Left cardiac atrium (tissue), 4 donors: ENCODE data around the gene NPIPB8. TPM values are rescaled to one million over a fixed set of nuclear protein-coding genes. Genes with fewer than 3 reads are reported as not detected.
"Not testable (repeated sequence)": the region's sequence is repeated elsewhere in the genome, so short reads cannot be mapped to it uniquely, and the experiment has no call there.

Experiments
- ATAC-seq, 2 donors: fragments of 200-7000 bp; cut with Tn5 transposase; one replicate each; pipeline ENCODE4 v1.9.1; 2020; ENCODE audit warnings: mild to moderate bottlenecking in 2 of 2, moderate library complexity in 2 of 2
- DNase-seq: peaks from one replicate; pipeline ENCODE4 v3.0.0-alpha.2; 2020
- intact Hi-C, 2 donors: fragments of 100-400 bp; cut with DNase I; formaldehyde crosslinking; loops; one replicate each; pipeline versions ENCODE4 v1.14.1 to v1.15.1; 2022 to 2023
- long read RNA-seq: library from polyadenylated mRNA; unstranded; transcript quantifications from one replicate; pipeline ENCODE4 v2.0.0, GENCODE V29; 2021
- total RNA-seq, 2 donors: library from RNA; stranded (reverse); fragmentation: NEBNext Ultra II Directional; extraction: Animal tissue kit (Norgen Biotek cat#: 25700); gene quantifications; one replicate each; pipeline ENCODE4 v1.2.1, GENCODE V29; 2021
- donor health status: DM: no; HTN: yes; CAD: no.
- donor health status: DM: no; HTN: yes; CAD: no; lungs with severe emphysema.
- donor health status: DM: yes; HTN: yes; CAD: no.
- donor health status: Dilated cardiomyopathy.

Gene NPIPB8
- total RNA-seq = under 1 TPM; 0.27 to 0.73 TPM
- long read RNA-seq = 0 reads

- ATAC-seq, DNase-seq, intact Hi-C loops: not testable (repeated sequence)
Observed at GRCh38 chr16:28637765-28638164, at the start of gene NPIPB8. NPIPB8 (plus strand) TSS chr16:28638065; CDS start chr16:28638361, 296 bp downstream.

- ATAC-seq (no peak), DNase-seq (no peak)
- intact Hi-C loops = no loop called here
Observed at GRCh38 chr16:28589069-28589468, 48.8 kb upstream of the NPIPB8 start.

- DNase-seq = no peak
- no peak for ATAC-seq
- intact Hi-C loops = no loop called here
Observed at GRCh38 chr16:28589930-28590329, 47.9 kb upstream of the NPIPB8 start.

GRCh38 chr16:28590384-28591340 is 47.2 kb upstream of the NPIPB8 start:
- DNase-seq = no peak
- no peak for ATAC-seq
- intact Hi-C loops = no loop called here

GRCh38 chr16:28591355-28591754 is 46.5 kb upstream of the NPIPB8 start:
- intact Hi-C loops = no loop called here
- ATAC-seq (no peak), DNase-seq (no peak)

GRCh38 chr16:28592511-28592910 is 45.4 kb upstream of the NPIPB8 start:
- no peak for ATAC-seq

GRCh38 chr16:28592979-28593553 is 44.8 kb upstream of the NPIPB8 start:
- no peak for ATAC-seq
- intact Hi-C loops = no loop called here
- peak; percentile 18 for DNase-seq

More at GRCh38 chr16:28592511-28592910, 45.4 kb upstream of the NPIPB8 start:
- intact Hi-C loops = no loop called here
- DNase-seq = no peak

GRCh38 chr16:28595451-28595850 is 42.4 kb upstream of the NPIPB8 start:
- DNase-seq, ATAC-seq, intact Hi-C loops: not testable (repeated sequence)

- DNase-seq (peak; percentile 30), ATAC-seq (peak in 1 of 2 donors; percentile 13)
- intact Hi-C loops = no loop called here
Observed at GRCh38 chr16:28596115-28596630, 41.7 kb upstream of the NPIPB8 start.

GRCh38 chr16:28596840-28597691 is 40.8 kb upstream of the NPIPB8 start, which contains the start of gene SULT1A2:
SULT1A2 (minus strand) TSS chr16:28597050; CDS start chr16:28595930, 1,120 bp downstream.
- DNase-seq (peak; percentile 58), ATAC-seq (peak; percentile 68 to 75)
- intact Hi-C loops = no loop called here

- DNase-seq = no peak
- no peak for ATAC-seq
- intact Hi-C loops = no loop called here
Observed at GRCh38 chr16:28597692-28598261, 40.1 kb upstream of the NPIPB8 start.

- intact Hi-C loops, DNase-seq: not testable (repeated sequence)
- ATAC-seq = peak in 1 of 2 donors; percentile 21
Observed at GRCh38 chr16:28599377-28600285, 38.2 kb upstream of the NPIPB8 start.

GRCh38 chr16:28600965-28601364 is 36.9 kb upstream of the NPIPB8 start:
- intact Hi-C loops, DNase-seq, ATAC-seq: not testable (repeated sequence)

- intact Hi-C loops, ATAC-seq, DNase-seq: not testable (repeated sequence)
Observed at GRCh38 chr16:28601589-28601988, 36.3 kb upstream of the NPIPB8 start.

GRCh38 chr16:28602062-28602461 is 35.8 kb upstream of the NPIPB8 start:
- DNase-seq, intact Hi-C loops, ATAC-seq: not testable (repeated sequence)

- ATAC-seq (no peak), DNase-seq (no peak)
- intact Hi-C loops = no loop called here
Observed at GRCh38 chr16:28602529-28602928, 35.3 kb upstream of the NPIPB8 start.

GRCh38 chr16:28603381-28604185 is 34.3 kb upstream of the NPIPB8 start:
- intact Hi-C loops = no loop called here
- ATAC-seq = no peak

More at GRCh38 chr16:28603381-28604185, 34.3 kb upstream of the NPIPB8 start:
- DNase-seq = no peak
